CD1c-positive myeloid dendritic cell (primary cell): ENCODE results near the gene UNC119B.

Experiments used
- DNase-seq: peaks from one replicate; pipeline ENCODE4 v3.0.0-alpha.2; 2016; ENCODE audit errors: extremely low spot score

Gene UNC119B

DNA sequence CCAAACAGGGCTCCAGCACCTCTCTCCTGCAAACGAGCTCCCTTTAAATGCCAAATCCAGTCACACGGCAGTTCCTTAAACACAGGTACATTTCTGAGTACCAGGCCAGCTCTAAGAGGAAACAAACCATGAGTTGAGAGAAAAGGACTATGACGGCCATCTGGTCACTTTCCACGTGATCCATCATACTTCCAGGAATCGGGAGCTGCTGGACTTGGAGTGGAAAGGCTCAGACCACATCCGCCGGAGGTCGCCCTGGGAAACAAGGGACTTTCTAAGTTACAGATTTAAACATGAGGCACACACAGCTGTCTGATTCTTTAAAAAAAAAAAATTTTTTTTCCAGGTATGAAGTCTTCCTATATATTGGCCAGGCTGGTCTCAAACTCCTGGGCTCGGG, 54.6 kb downstream of the UNC119B start:
- DNase-seq, result no peak

DNA sequence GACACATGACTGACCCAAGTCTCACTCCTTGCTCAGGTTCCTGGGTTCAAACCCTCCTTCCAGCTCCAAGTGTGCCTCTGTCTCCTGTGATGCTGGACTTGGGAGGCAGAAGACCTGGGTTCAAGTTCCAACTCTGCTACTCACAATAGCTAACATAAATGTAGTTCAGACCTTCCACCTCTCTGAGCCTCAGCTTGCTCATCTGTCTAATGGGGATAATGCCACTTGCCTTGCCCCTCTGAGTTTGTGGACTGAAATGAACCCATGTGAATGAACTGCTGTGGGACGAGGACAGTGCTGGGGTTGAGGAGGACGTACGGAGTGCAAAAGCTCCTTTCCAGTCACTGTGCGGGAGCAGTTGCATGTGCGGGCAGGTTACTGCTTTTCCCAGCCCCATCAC, 56.3 kb downstream of the UNC119B start:
- DNase-seq, result no peak

DNA sequence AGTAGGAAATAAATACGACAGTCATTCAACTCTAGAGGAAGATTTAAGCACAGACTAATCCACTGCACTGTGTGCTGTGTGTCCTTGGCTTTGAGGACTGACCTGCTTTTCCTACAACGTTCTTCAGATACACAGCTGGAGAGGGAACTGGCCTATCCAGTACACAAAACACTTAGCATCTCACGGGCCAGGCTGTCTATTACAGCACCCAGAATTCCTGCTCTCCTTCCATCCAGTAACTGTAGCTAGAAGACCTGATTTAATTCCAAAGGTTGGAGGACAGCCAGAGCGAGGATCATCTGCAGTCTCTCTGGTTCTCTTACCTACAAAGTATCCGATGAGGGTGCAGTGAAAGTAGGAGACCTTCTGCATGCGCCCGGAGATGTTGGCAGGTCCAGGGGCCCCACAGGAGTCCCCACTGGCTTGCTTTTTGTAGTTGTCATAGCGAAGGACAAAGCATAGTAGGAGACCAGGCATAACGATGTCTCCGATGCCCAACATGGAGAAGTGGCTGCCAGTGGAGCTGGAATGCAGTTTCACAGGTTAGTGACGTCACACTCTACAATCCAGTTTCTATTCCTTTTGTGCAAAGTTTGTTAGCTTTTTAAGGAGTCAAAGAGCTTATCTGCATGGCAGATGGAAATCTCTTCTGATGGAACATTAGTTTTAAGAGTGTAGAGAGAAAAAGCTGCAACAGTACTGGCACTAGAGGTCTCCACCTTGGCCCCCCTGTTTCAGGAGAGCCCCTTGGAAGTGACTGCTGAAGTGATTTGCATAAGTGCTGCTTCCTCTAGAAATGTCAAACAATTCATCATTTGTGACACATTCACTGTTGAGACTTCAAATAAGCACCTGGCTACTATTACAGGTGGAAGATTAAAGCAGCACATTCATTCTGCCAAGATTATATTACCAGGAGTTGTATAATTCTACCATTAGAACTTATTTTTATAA, 57.1 kb downstream of the UNC119B start:
- no peak for DNase-seq

DNA sequence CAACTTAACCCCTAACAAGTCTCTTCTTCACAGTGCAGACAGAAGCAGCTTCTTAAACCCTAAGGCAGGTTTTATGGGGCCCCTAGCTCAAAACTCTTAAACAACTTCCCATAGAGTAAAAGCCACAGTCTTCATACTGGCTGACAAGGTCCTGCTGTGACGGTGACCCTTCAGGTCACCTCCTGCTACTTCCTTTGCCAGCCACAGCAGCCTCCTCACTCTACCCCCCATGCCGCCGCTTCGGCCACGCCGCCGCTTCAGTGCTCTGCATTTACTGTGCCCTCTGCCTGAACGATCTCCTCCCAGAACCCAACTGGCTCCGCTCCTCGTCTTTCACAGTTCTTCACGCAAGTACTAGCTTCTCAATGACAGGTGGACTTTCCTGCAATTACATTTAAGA, 60.8 kb downstream of the UNC119B start:
- no peak for DNase-seq
